Measurements from ENCODE around the gene NXPH3. TPM values are rescaled to one million over a fixed set of nuclear protein-coding genes. Genes with fewer than 3 reads are reported as not detected.

NXPH3 gene
- total RNA-seq, 1 experiment from 2014 or later, result not detected

DNA sequence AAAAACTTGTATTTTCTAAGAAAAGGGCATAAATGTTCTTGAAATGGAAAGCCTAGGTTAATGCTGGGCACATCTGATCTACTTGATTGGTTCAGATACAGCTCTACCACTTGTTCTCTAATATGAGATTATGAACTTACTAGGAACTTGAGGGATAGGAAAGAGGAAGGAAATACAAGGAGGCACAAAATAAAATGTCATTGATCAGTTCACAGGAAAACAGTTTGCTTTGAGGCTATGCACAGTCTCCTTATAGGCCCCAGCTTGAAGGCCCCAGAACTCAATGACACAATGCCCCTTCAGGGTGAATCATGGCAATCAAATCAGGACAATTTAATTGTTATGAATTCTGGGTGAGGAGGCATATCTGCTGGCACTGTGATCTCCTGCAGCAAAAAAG lies 27.1 kb downstream of the NXPH3 start:
- Histone ChIP-seq H3K36me3 (ENCODE audit: low read depth) (0 out of 2 replicates have a peak, but pooled peaks cover 29% of the 10 kb centered on the region), H3K79me2 (ENCODE audit: low read depth) (no peaks in the 10 kb centered on the region), H2AFZ (no peak overlapping the region), H3F3A (ENCODE audit: insufficient read depth, low read depth) (no peaks in the 10 kb centered on the region; the same call in 1 of the 2 replicates), H3K4me1 (replicated peaks; ENCODE audit: insufficient read depth) (no peaks in the 10 kb centered on the region), H3K27me3 (ENCODE audit: insufficient read depth, low read depth) (no peaks in the 10 kb centered on the region), H4K20me1 (ENCODE audit: insufficient read depth) (0 out of 2 replicates have a peak, but pooled peaks cover 7% of the 10 kb centered on the region), H3K4me2 (no peak overlapping the region), H3K4me3 (no peak overlapping the region), H3K9me3 (ENCODE audit: insufficient read depth, low read depth) (no peaks in the 10 kb centered on the region), H3K9me2 (ENCODE audit: insufficient read depth) (no peaks in the 10 kb centered on the region), H3K27ac (no peak overlapping the region)
- no peak for DNase-seq
- TF ChIP-seq CTCF (conservative IDR thresholded peaks at IDR 0.05) (no peak), EZH2 (IDR thresholded peaks at IDR 0.05; ENCODE audit: low read depth) (no peak)
- no TSS peak for BruUV-seq (replicated peaks)
- POLR2A ChIA-PET (ENCODE audit: unreplicated experiment), result no interaction called here
- CTCF ChIA-PET, result no interaction called here
- intact Hi-C loops (cut with micrococcal nuclease; ENCODE audit: unreplicated experiment), result no loop called here

DNA sequence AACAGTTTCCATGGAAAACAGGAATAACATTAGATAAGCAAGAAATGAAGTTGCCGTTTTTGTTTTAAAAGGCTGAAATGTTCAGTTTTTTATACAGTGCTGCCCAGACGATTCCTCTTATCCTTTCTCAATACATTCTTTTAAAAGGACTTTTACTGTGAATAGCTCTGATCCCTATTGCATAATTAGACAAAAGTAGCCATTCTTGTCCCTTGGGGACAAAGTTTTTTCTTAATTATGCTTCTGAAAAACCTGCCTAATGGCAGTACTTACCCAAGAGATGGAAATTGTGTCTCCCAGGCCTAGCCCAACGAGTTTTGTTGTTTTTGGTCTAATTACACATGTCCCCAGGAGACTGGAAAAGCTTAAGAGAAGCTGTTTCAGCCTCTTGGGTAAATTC lies 27.6 kb downstream of the NXPH3 start:
- no TSS peak for BruUV-seq (replicated peaks)
- Histone ChIP-seq H3K27me3 (ENCODE audit: insufficient read depth, low read depth) (no peaks in the 10 kb centered on the region), H3K4me3 (no peak overlapping the region), H3K4me1 (replicated peaks; ENCODE audit: insufficient read depth) (no peaks in the 10 kb centered on the region), H3K36me3 (ENCODE audit: low read depth) (0 out of 2 replicates have a peak, but pooled peaks cover 29% of the 10 kb centered on the region), H4K20me1 (ENCODE audit: insufficient read depth) (0 out of 2 replicates have a peak, but pooled peaks cover 7% of the 10 kb centered on the region), H2AFZ (no peak overlapping the region), H3K27ac (no peak overlapping the region), H3K79me2 (ENCODE audit: low read depth) (no peaks in the 10 kb centered on the region), H3F3A (ENCODE audit: insufficient read depth, low read depth) (no peaks in the 10 kb centered on the region; the same call in 1 of the 2 replicates), H3K9me3 (ENCODE audit: insufficient read depth, low read depth) (no peaks in the 10 kb centered on the region), H3K4me2 (no peak overlapping the region), H3K9me2 (ENCODE audit: insufficient read depth) (no peaks in the 10 kb centered on the region)
- POLR2A ChIA-PET (ENCODE audit: unreplicated experiment), result no interaction called here
- intact Hi-C loops (cut with micrococcal nuclease; ENCODE audit: unreplicated experiment), result no loop called here
- no peak for TF ChIP-seq EZH2 (IDR thresholded peaks at IDR 0.05; ENCODE audit: low read depth)
- CTCF ChIA-PET, result no interaction called here
- DNase-seq, result no peak

DNA sequence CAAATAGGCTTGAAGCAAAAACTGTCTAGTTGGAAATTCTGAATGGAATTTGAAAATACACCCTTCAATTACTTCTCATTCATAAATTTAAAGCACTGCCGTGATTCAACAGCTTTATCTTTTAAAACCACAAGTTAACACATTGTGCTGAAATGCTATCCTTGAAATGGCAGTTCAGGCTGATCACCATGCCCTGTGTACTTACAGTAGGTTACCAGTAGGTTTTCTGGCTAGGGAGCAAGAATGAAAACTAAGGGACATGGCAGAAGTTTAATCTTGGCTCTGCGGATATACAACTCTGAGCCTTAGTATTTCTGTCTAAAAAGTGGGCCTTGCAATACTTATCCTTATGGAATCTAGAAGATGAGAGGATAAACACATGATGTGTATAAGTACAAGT lies 28.0 kb downstream of the NXPH3 start:
- H3F3A ChIP-seq (ENCODE audit: insufficient read depth, low read depth), result no peaks in the 10 kb centered on the region; the same call in 1 of the 2 replicates
- intact Hi-C loops (cut with micrococcal nuclease; ENCODE audit: unreplicated experiment), result no loop called here

More for the DNA sequence above, 28.0 kb downstream of the NXPH3 start:
- Histone ChIP-seq H3K27me3 (ENCODE audit: insufficient read depth, low read depth) (no peaks in the 10 kb centered on the region), H3K36me3 (ENCODE audit: low read depth) (0 out of 2 replicates have a peak, but pooled peaks cover 29% of the 10 kb centered on the region), H3K79me2 (ENCODE audit: low read depth) (no peaks in the 10 kb centered on the region), H4K20me1 (ENCODE audit: insufficient read depth) (0 out of 2 replicates have a peak, but pooled peaks cover 7% of the 10 kb centered on the region), H3K4me2 (no peak overlapping the region), H3K4me3 (no peak overlapping the region), H2AFZ (no peak overlapping the region), H3K9me2 (ENCODE audit: insufficient read depth) (no peaks in the 10 kb centered on the region), H3K4me1 (replicated peaks; ENCODE audit: insufficient read depth) (no peaks in the 10 kb centered on the region), H3K27ac (no peak overlapping the region), H3K9me3 (ENCODE audit: insufficient read depth, low read depth) (no peaks in the 10 kb centered on the region)
- TF ChIP-seq EZH2 (IDR thresholded peaks at IDR 0.05; ENCODE audit: low read depth) (no peak), CTCF (conservative IDR thresholded peaks at IDR 0.05) (0 out of 2 replicates have a peak, but pooled peaks have one; percentile 22)
- DNase-seq, result no peak
- ChIA-PET POLR2A (ENCODE audit: unreplicated experiment) (no interaction called here), CTCF (no interaction called here)
- no TSS peak for BruUV-seq (replicated peaks)
